ENCODE data around the gene PLPPR5. TPM values are rescaled to one million over a fixed set of nuclear protein-coding genes. Genes with fewer than 3 reads are reported as not detected.

Gene PLPPR5
- total and polyA plus RNA-seq, 2 experiments from 2014 or later: not detected

DNA sequence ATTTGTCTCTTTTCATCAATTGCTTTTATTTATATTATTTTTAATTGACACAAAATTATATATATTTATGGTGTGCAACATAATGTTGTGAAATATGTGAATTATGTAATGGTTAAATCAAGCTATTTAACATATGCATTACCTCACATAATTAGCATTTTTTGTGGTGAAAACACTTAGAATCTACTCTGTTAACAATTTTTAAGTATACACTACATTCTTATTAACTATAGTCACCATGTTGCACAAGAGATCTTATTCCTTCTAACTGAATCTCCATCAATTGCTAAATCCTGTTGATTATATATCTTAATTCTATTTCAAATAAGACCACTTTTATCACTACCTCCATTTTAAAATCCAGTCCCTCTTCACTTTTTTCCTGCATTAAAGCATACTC lies 42.5 kb downstream of the PLPPR5 start:
- Histone ChIP-seq H3K79me2 (ENCODE audit: insufficient read depth) (no peaks in the 10 kb centered on the region), H3K9ac (no peak overlapping the region), H3K9me2 (ENCODE audit: insufficient read depth) (no peaks in the 10 kb centered on the region), H3K27me3 (replicated peaks; ENCODE audit: insufficient read depth) (no peaks in the 10 kb centered on the region), H3K36me3 (ENCODE audit: low read depth) (no peaks in the 10 kb centered on the region), H3K4me1 (ENCODE audit: insufficient read depth) (peaks cover 23% of the 10 kb centered on the region), H3K9me3 (ENCODE audit: low read depth) (no peaks in the 10 kb centered on the region), H3K4me2 (ENCODE audit: unreplicated experiment) (peak overlapping the region; percentile 26), H3K27ac (no peak overlapping the region), H2AFZ (no peak overlapping the region), H3K4me3 (no peak overlapping the region), H3F3A (ENCODE audit: insufficient read depth) (peaks cover 13% of the 10 kb centered on the region; the same call in 1 of the 2 replicates), H4K20me1 (ENCODE audit: insufficient read depth) (no peaks in the 10 kb centered on the region)
- DNase-seq: peak; percentile 66
- in situ Hi-C loops (cut with MboI): no loop called here
- no peak for TF ChIP-seq EZH2 (IDR thresholded peaks at IDR 0.05; ENCODE audit: insufficient read depth, poor library complexity, severe bottlenecking)
- no peak for TF ChIP-seq EZH2phosphoT487 (IDR thresholded peaks at IDR 0.05; ENCODE audit: insufficient read depth, low read depth)

DNA sequence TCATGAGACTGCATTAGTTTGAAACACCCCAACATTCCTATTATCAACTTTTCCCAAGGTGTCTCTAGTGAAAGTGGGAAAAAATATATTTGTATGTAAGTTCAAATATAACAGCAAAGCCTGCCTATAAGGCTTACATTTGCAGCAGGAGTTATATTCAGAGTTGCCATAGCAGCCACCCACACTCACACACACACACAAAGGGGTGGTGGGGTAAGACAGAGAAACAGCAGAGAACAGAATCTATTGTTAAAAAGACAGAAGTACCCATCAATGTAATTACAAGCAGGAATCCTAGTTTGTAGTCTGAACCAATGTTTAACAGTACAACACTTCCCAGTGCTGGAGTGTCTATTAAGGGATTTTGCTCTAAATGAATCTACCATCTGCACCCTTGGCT lies 55.0 kb downstream of the PLPPR5 start:
- TF ChIP-seq EZH2 (IDR thresholded peaks at IDR 0.05; ENCODE audit: insufficient read depth, poor library complexity, severe bottlenecking) (no peak), EZH2phosphoT487 (IDR thresholded peaks at IDR 0.05; ENCODE audit: insufficient read depth, low read depth) (no peak)
- in situ Hi-C loops (cut with MboI): no loop called here
- Histone ChIP-seq H3K27ac (no peak overlapping the region), H3K9me2 (ENCODE audit: insufficient read depth) (no peaks in the 10 kb centered on the region), H3K9ac (no peak overlapping the region), H3K4me3 (no peak overlapping the region), H2AFZ (no peak overlapping the region), H3K9me3 (ENCODE audit: low read depth) (no peaks in the 10 kb centered on the region), H3K4me2 (ENCODE audit: unreplicated experiment) (peak overlapping the region; percentile 9), H3F3A (ENCODE audit: insufficient read depth) (no peaks in the 10 kb centered on the region), H4K20me1 (ENCODE audit: insufficient read depth) (no peaks in the 10 kb centered on the region), H3K79me2 (ENCODE audit: insufficient read depth) (no peaks in the 10 kb centered on the region), H3K4me1 (ENCODE audit: insufficient read depth) (peaks cover 10% of the 10 kb centered on the region; the same call in 1 of the 2 replicates), H3K36me3 (ENCODE audit: low read depth) (no peaks in the 10 kb centered on the region), H3K27me3 (replicated peaks; ENCODE audit: insufficient read depth) (no peaks in the 10 kb centered on the region)
- peak; percentile 43 for DNase-seq

DNA sequence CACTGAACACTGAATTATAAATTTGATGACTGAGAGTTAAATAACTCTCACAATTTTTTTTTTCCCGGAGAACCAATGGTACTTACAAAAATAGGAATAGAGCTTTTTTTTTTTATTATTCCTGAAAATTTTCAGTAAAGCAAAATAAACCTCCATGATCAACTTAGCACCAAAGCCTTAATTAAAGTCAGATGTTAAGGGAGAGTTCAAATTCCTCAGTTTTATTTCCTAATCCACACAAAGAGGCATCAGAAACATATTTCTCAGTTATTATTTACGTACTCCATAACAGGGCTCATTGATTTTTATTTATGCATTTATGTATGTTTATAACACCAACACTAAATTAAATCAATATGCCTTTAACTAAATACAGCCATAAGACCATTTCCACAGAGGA lies 55.5 kb downstream of the PLPPR5 start:
- H3F3A ChIP-seq (ENCODE audit: insufficient read depth): no peaks in the 10 kb centered on the region
- H3K4me2 ChIP-seq (ENCODE audit: unreplicated experiment): peak overlapping the region; percentile 9
- in situ Hi-C loops (cut with MboI): no loop called here
- H4K20me1 ChIP-seq (ENCODE audit: insufficient read depth): no peaks in the 10 kb centered on the region
- no peak overlapping the region for H3K9ac ChIP-seq
- TF ChIP-seq EZH2phosphoT487 (IDR thresholded peaks at IDR 0.05; ENCODE audit: insufficient read depth, low read depth): no peak
- no peak for TF ChIP-seq EZH2 (IDR thresholded peaks at IDR 0.05; ENCODE audit: insufficient read depth, poor library complexity, severe bottlenecking)
- H3K9me3 ChIP-seq (ENCODE audit: low read depth): no peaks in the 10 kb centered on the region
- DNase-seq: peak; percentile 39
- H3K27ac ChIP-seq: no peak overlapping the region
- no peaks in the 10 kb centered on the region for H3K79me2 ChIP-seq (ENCODE audit: insufficient read depth)
- no peak overlapping the region for H2AFZ ChIP-seq
- WGBS, 2 experiments (ENCODE audit: low coverage in 1 of 2, low lambda C conversion rate in 2 of 2, missing lambda C conversion rate in 2 of 2): 2 to 3% methylated on average over 2 of the region's 2 CpGs
- H3K4me3 ChIP-seq: no peak overlapping the region
- peaks cover 10% of the 10 kb centered on the region; the same call in 1 of the 2 replicates for H3K4me1 ChIP-seq (ENCODE audit: insufficient read depth)
- no peaks in the 10 kb centered on the region for H3K27me3 ChIP-seq (replicated peaks; ENCODE audit: insufficient read depth)
- no peaks in the 10 kb centered on the region for H3K9me2 ChIP-seq (ENCODE audit: insufficient read depth)
- H3K36me3 ChIP-seq (ENCODE audit: low read depth): no peaks in the 10 kb centered on the region

DNA sequence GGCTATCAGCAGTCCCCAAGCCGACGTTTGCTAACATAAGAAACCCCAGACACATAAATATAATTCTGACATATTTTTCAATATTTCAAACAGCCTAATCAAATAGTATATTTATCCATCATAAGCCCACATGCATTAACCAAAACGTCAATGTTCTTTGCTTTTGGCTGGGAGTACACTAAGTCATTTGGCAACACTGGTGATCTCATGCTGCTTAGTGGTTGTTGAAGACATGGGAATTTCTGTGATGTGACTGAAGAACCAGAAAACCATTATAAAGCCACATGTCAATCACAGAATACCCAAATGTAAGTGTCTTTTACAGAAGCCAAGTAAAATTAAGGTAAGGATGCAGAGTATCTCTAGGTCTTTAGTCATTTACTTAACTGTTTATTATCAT lies 57.6 kb downstream of the PLPPR5 start:
- Histone ChIP-seq H3K79me2 (ENCODE audit: insufficient read depth) (no peaks in the 10 kb centered on the region), H3K4me3 (no peak overlapping the region), H3F3A (ENCODE audit: insufficient read depth) (no peaks in the 10 kb centered on the region), H3K4me2 (ENCODE audit: unreplicated experiment) (no peak overlapping the region), H3K4me1 (ENCODE audit: insufficient read depth) (peaks cover 10% of the 10 kb centered on the region; the same call in 1 of the 2 replicates), H3K9ac (no peak overlapping the region), H3K36me3 (ENCODE audit: low read depth) (no peaks in the 10 kb centered on the region), H3K9me3 (ENCODE audit: low read depth) (no peaks in the 10 kb centered on the region), H4K20me1 (ENCODE audit: insufficient read depth) (no peaks in the 10 kb centered on the region), H2AFZ (no peak overlapping the region), H3K27ac (no peak overlapping the region), H3K27me3 (replicated peaks; ENCODE audit: insufficient read depth) (no peaks in the 10 kb centered on the region), H3K9me2 (ENCODE audit: insufficient read depth) (no peaks in the 10 kb centered on the region)
- no peak for TF ChIP-seq EZH2phosphoT487 (IDR thresholded peaks at IDR 0.05; ENCODE audit: insufficient read depth, low read depth)
- TF ChIP-seq EZH2 (IDR thresholded peaks at IDR 0.05; ENCODE audit: insufficient read depth, poor library complexity, severe bottlenecking): no peak
- in situ Hi-C loops (cut with MboI): no loop called here
- peak; percentile 44 for DNase-seq
- WGBS, 2 experiments (ENCODE audit: low coverage in 1 of 2, low lambda C conversion rate in 2 of 2, missing lambda C conversion rate in 2 of 2): 48 to 49% methylated on average over 3 of the region's 3 CpGs

DNA sequence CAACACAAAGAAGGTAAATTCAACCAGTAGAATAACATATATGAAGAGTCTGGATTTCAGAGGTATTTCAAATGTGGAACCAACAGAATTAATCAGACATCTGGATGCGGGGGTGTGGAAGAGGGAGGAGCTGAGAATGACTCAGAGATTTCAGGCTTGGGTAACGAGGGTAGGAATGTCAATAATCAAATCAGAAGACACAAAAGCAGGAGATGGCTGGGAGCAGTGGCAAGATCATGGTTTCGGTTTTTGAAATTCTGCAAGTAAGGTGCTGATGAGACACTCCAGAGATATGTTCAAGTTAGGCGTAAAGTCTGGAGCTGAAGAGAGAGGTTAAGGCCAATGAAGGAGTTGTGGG lies 64.0 kb downstream of the PLPPR5 start:
- TF ChIP-seq EZH2phosphoT487 (IDR thresholded peaks at IDR 0.05; ENCODE audit: insufficient read depth, low read depth) (no peak), EZH2 (IDR thresholded peaks at IDR 0.05; ENCODE audit: insufficient read depth, poor library complexity, severe bottlenecking) (no peak)
- Histone ChIP-seq H3K27ac (peak overlapping the region; percentile 61), H3K9ac (peak overlapping the region; percentile 30; the same call in 1 of the 2 replicates), H3K79me2 (ENCODE audit: insufficient read depth) (no peaks in the 10 kb centered on the region), H4K20me1 (ENCODE audit: insufficient read depth) (no peaks in the 10 kb centered on the region), H3K4me1 (ENCODE audit: insufficient read depth) (peaks cover 14% of the 10 kb centered on the region), H3K4me2 (ENCODE audit: unreplicated experiment) (peak overlapping the region; percentile 78), H3K9me3 (ENCODE audit: low read depth) (no peaks in the 10 kb centered on the region), H3K4me3 (peak overlapping the region; percentile 60), H3K36me3 (ENCODE audit: low read depth) (no peaks in the 10 kb centered on the region), H2AFZ (peak overlapping the region; percentile 65), H3K9me2 (ENCODE audit: insufficient read depth) (no peaks in the 10 kb centered on the region), H3K27me3 (replicated peaks; ENCODE audit: insufficient read depth) (no peaks in the 10 kb centered on the region), H3F3A (ENCODE audit: insufficient read depth) (no peaks in the 10 kb centered on the region; the same call in 1 of the 2 replicates)
- WGBS, 2 experiments (ENCODE audit: low coverage in 1 of 2, low lambda C conversion rate in 2 of 2, missing lambda C conversion rate in 2 of 2): 2 to 4% methylated on average over 4 of the region's 4 CpGs
- in situ Hi-C loops (cut with MboI): no loop called here
- DNase-seq: peak; percentile 88

All from GM23248 (cell line).